Measurements from ENCODE around the gene MBP.

DNA sequence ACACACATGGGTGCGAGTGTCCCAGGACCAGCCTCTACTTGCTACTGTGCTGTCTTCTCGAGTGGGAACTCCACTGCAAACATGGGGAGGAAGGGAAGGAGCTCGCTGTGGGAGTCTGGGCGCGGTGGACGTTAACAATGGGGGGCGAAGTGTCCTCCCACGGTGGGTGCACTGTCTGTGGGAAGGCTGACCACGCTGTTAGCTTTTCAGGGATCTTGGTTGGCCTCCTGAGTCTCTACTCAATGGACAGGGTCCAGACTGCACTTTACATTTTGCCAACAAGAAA is 146.7 kb downstream of the MBP start:
- no peak for TF ChIP-seq PAX8 (IDR thresholded peaks at IDR 0.05)
- TF ChIP-seq SIN3A (IDR thresholded peaks at IDR 0.05; ENCODE audit: low read depth, low read length), result no peak
- no peak for TF ChIP-seq RCOR1 (conservative IDR thresholded peaks at IDR 0.05; ENCODE audit: low read depth, low read length)
- TF ChIP-seq EGR1 (IDR thresholded peaks at IDR 0.05; ENCODE audit: borderline replicate concordance in 1 of 2, low read depth in 2 of 2, low read length in 2 of 2), result no peak
- TF ChIP-seq CHD2 (IDR thresholded peaks at IDR 0.05; ENCODE audit: borderline replicate concordance, low read depth, low read length), result no peak
- no peak for TF ChIP-seq TCF12 (IDR thresholded peaks at IDR 0.05; ENCODE audit: low read depth, low read length)
- TF ChIP-seq PKNOX1 (IDR thresholded peaks at IDR 0.05), result no peak
- TF ChIP-seq EZH2 (IDR thresholded peaks at IDR 0.05; ENCODE audit: borderline replicate concordance, control insufficient read depth, low read depth, low read length), result no peak
- TF ChIP-seq TARDBP (IDR thresholded peaks at IDR 0.05; ENCODE audit: borderline replicate concordance), result no peak
- TF ChIP-seq NR2C2 (IDR thresholded peaks at IDR 0.05; ENCODE audit: borderline replicate concordance, control insufficient read depth, insufficient read length, low read depth), result no peak
- no peak for TF ChIP-seq RFX5 (IDR thresholded peaks at IDR 0.05; ENCODE audit: low read depth, low read length)
- TF ChIP-seq, protein P1, sequence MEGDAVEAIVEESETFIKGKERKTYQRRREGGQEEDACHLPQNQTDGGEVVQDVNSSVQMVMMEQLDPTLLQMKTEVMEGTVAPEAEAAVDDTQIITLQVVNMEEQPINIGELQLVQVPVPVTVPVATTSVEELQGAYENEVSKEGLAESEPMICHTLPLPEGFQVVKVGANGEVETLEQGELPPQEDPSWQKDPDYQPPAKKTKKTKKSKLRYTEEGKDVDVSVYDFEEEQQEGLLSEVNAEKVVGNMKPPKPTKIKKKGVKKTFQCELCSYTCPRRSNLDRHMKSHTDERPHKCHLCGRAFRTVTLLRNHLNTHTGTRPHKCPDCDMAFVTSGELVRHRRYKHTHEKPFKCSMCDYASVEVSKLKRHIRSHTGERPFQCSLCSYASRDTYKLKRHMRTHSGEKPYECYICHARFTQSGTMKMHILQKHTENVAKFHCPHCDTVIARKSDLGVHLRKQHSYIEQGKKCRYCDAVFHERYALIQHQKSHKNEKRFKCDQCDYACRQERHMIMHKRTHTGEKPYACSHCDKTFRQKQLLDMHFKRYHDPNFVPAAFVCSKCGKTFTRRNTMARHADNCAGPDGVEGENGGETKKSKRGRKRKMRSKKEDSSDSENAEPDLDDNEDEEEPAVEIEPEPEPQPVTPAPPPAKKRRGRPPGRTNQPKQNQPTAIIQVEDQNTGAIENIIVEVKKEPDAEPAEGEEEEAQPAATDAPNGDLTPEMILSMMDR (IDR thresholded peaks at IDR 0.05 in 2 of 3, conservative IDR thresholded peaks at IDR 0.05 in 1 of 3; ENCODE audit: control insufficient read depth in 2 of 3, extremely low read depth in 1 of 3, insufficient read depth in 1 of 3, low read depth in 3 of 3, low read length in 3 of 3), result no peak
- no peak for TF ChIP-seq TBL1XR1 (IDR thresholded peaks at IDR 0.05; ENCODE audit: low read depth, low read length)

All from GM12878 (cell line).